Epithelial cell of prostate (primary cell): ENCODE measurements around the gene KRTAP1-1.
A peak's percentile ranks its signal among the peaks of the same experiment; 100 is the strongest.
"Not testable (repeated sequence)": the region's sequence is repeated elsewhere in the genome, so short reads cannot be mapped to it uniquely, and the experiment has no call there.

ENCODE experiments used
- DNase-seq: peaks from one replicate; pipeline ENCODE4 v3.0.0-alpha.2; 2011; ENCODE audit warnings: low read depth, low spot score
- H3K27ac ChIP-seq: fragments of 450-650 bp; 2 replicates; pipeline ENCODE4 v1.5.1; 2017; ENCODE audit warnings: mild to moderate bottlenecking

Gene KRTAP1-1

DNA sequence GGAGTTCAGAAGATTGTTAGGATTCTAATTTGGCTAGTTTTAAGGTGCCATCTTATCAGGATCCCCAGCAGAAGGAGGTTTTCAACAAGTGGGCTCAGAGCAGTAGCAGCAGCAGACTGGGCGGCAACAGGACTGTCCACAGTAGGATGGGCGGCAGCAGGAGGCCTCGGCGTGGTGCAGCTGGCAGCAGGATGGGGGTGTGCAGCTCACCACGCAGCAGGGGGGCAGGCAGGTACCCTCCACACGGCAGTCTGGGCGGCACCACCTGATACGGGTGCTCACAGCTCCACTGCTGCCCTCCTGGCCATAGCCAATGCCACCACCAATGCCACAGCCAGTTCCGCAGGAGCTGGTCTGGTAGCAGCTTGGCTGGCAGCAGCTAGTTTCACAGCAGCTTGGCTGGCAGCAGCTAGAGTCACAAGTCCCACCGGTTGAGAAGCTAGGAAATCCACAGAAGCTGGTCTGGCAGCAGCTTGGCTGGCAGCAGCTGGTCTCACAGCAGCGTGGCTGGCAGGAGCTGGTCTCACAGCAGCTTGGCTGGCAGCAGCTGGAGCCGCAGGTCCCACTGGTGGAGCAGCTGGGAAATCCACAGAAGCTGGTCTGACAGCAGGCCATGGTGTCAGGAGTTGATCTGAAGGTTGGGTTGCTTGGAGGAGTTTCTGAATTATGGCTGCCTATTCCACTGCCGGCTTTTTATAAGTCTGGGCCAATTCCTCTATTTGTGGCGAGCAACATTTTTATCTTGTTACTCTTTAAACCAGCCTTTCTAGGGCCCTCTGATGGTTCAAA, at the start of gene KRTAP1-1:
Gene KRTAP1-1 (minus strand): TSS at position 668 of the 789 bp plus-strand sequence. CDS start 53 bp downstream, at position 615.
- H3K27ac ChIP-seq, DNase-seq: not testable (repeated sequence)

GRCh38 chr17:41088760-41089352, 47.6 kb upstream of the KRTAP1-1 start:
- not testable (repeated sequence) for DNase-seq

GRCh38 chr17:41084100-41084856, 43.0 kb upstream of the KRTAP1-1 start, which contains the start of gene KRTAP4-7:
KRTAP4-7 (plus strand) TSS chr17:41084150; CDS start chr17:41084207, 57 bp downstream.
- H3K27ac ChIP-seq = peak within 1 kb of the TSS; percentile 27
- DNase-seq = not testable (repeated sequence)

More at GRCh38 chr17:41088760-41089352, 47.6 kb upstream of the KRTAP1-1 start:
- not testable (repeated sequence) for H3K27ac ChIP-seq

- DNase-seq, H3K27ac ChIP-seq: not testable (repeated sequence)
These were observed 42.2 kb upstream of the KRTAP1-1 start for GRCh38 chr17:41083427-41083826.

DNA sequence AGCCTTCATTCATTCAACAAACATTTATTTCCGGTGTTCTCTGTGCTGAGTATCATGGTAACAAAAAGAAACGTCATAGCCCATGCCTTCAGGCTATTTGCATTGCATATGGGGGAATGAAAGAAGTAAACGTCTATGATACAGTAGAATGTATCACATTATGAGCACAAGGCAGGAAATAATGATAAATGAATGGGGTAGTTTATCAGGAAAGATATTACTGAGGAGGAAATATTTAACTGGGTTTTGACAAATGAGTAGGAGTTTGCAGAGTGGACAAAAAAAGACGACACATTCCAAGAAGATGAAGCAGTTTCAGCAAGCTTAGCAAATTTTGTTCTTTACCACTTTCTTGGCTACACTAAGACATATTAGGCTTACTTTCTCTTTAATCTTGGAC, 41.4 kb upstream of the KRTAP1-1 start:
- DNase-seq = peak; percentile 49
- peak overlapping the region; percentile 27 for H3K27ac ChIP-seq

DNA sequence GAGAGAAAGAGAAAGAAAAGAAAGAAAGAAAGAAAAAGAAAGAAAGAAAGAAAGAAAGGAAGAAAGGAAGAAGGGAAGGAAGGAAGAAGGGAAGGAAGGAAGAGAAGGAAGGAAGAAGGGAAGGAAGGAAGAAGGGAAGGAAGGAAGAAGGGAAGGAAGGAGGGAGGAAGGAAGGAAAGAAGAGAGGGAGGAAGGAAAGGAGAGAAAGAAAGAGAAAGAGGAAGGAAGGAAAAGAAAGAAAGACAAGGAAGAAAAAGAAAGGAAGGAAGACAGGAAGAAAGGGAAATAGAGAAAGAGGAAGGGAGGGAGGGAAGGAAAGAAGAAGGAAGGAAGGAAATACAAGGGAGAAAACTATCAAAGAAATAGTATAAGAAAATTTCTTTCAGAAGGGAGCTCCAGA, 35.5 kb upstream of the KRTAP1-1 start:
- H3K27ac ChIP-seq = no peak overlapping the region
- DNase-seq = no peak

DNA sequence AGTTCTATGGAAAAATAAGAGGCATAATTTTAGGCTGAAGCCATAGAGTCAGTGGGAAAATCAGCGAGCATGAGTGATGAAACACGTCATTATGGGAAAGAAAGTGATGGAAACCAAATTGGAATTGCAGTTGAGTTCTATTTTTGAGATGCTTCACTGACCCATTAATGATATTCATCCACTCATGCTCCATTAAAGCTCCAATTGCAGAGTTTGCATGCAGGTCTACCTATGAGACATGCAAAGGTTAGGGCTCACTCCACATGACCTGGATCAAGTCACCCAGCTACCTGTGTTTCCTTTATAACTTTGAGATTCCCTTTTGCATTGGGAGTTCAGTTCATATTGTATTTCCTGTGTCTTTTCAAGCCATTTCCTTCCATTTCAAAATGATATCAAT, 32.4 kb upstream of the KRTAP1-1 start:
- no peak for DNase-seq
- H3K27ac ChIP-seq = no peak overlapping the region

DNA sequence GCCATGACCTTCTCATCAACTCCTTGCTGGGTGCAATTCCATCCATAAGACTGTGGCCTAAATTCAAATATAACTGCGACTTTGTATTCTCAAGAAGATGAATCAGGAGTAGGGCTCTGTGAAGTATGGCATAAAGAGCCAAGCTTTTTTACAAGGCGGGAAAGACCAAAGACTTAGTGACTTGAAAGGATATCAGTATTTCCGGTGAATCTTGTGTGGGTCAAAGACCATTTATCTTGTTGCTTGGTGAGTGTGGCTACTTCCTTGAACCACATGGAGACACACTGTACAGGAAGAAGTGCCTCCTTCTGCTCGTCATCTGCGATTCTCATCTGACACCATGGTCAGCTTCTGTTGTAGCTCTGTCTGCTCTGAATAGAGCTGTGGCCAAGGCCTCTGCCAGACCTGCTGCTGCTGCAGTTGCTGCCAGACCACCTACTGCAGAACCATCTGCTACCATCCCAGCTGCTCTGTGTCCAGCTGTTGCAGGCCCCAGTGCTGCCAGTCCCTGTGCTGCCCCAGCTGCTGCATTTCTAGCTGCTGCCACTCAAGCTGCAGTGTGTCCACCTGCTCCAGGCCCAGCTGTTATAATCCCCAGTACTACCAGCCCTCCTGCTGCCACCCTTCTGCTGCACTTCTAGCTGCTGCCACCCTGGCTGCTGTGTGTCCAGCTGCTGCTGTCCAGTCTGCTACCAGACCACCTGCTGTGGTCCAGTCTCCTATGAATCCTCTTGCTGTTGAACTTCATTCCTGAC, 30.5 kb upstream of the KRTAP1-1 start:
- no peak for DNase-seq

GRCh38 chr17:41069031-41069430, 27.8 kb upstream of the KRTAP1-1 start:
- DNase-seq = no peak
- no peak overlapping the region for H3K27ac ChIP-seq

More for the DNA sequence above, 30.5 kb upstream of the KRTAP1-1 start:
- no peak overlapping the region for H3K27ac ChIP-seq

DNA sequence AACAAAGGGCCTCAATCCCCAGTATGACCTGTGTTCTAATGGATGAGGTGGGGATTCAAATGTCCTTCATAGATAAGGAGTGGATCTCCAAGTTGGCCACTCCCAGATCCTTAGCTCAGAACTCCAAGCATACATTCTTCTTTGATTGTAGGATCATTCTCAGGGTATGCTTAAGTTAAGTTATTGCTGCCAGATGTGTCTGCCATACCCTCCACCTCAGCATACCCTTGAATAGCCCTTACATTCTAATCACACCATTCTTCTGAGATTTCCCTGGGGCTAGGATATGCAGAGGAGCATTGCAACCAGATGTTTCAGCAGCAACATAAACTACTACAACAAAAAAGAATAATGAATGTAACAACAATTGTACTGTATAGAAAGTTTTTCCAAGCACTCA, 26.0 kb upstream of the KRTAP1-1 start:
- no peak for DNase-seq
- no peak overlapping the region for H3K27ac ChIP-seq

- DNase-seq = peak; percentile 81
- peak within 1 kb of the TSS; percentile 7 for H3K27ac ChIP-seq
These were observed 24.8 kb upstream of the KRTAP1-1 start, which contains the start of gene KRTAP2-4 for GRCh38 chr17:41065829-41066624. KRTAP2-4 (minus strand) TSS chr17:41065879; CDS start chr17:41065845, 34 bp downstream.

DNA sequence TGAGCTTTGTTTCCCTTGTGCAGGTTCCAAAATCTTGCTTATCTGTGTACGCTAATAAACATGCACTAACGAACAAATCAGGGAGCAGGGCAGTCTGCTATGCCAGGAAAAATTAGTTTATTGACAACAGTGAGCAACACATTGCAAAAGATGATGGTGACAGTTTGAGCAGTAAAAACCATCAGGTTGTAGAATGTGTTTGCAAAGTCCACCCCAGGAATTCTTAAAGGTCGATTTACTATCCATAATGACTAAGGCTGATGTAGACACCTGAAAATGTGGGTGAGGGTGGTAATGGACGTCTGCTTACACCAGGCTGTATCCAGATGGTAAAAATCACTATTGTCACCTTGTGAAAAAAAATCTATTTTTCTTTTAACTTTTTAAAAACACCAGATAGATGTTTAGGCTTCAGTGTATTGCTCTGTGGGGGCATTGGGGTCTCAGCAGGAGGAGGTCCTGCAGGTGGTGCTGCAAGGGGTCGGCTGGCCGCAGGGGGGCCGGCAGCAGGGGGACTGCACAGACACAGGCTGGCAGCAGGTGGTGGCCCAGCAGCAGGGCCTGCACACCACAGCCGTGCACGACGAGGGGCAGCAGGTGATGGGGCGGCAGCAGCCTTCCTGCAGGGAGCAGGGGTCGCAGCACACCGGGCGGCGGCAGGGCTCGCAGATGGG, 23.9 kb upstream of the KRTAP1-1 start:
- H3K27ac ChIP-seq = not testable (repeated sequence)

GRCh38 chr17:41064301-41064700, 23.1 kb upstream of the KRTAP1-1 start:
- DNase-seq = no peak

More for the DNA sequence above, 23.9 kb upstream of the KRTAP1-1 start:
- not testable (repeated sequence) for DNase-seq

GRCh38 chr17:41063449-41063848, 22.2 kb upstream of the KRTAP1-1 start:
- no peak overlapping the region for H3K27ac ChIP-seq
- DNase-seq = no peak

More at GRCh38 chr17:41064301-41064700, 23.1 kb upstream of the KRTAP1-1 start:
- no peak overlapping the region for H3K27ac ChIP-seq

DNA sequence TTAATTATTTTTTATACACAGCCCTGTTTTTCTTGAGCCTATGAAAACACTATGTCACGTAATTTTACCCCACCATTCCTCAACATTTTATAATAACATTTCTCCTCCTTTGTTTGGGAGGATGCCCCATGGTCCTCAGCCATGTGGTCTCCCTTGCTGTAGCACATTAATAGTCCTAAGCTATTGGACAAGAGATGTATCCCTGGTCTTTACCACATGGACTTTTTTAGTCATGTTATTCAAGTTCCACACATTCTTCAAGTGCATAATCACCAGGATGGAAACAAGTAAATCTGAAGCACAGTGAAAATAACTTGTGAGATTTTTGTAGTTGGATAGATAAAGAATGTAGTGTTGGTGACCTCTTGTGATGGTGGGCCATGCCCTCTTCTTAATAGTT, 20.7 kb upstream of the KRTAP1-1 start:
- DNase-seq = no peak
- H3K27ac ChIP-seq = peak overlapping the region; percentile 64

- peak within 1 kb of the TSS; percentile 64 for H3K27ac ChIP-seq
- DNase-seq = peak; percentile 96
These were observed 18.9 kb upstream of the KRTAP1-1 start, which contains the start of gene KRTAP2-3 for GRCh38 chr17:41060052-41060604. KRTAP2-3 (minus strand) TSS chr17:41060114; CDS start chr17:41060050, 64 bp downstream.

- H3K27ac ChIP-seq = peak overlapping the region; percentile 64
- not testable (repeated sequence) for DNase-seq
These were observed 18.2 kb upstream of the KRTAP1-1 start for GRCh38 chr17:41059276-41060051.
